Heart left ventricle (tissue), 11 donors: ENCODE measurements around the gene GOLGA7B. TPM values are rescaled to one million over a fixed set of nuclear protein-coding genes. Genes with fewer than 3 reads are reported as not detected.

Source experiments
- polyA plus RNA-seq, 2 donors: library from polyadenylated mRNA; stranded (reverse); fragments of 200-250 nt; gene quantifications; one replicate each; pipeline ENCODE4 v1.2.3, GENCODE V29; 2013
- total RNA-seq, 9 donors: library from RNA; depleted of rRNA in 2 of 9; stranded (reverse); fragments of >200 nt in 2 of 9; fragmentation: NEBNext Ultra II Directional in 3 of 9; extraction: Animal tissue kit (Norgen Biotek cat#: 25700) in 3 of 9; gene quantifications; one replicate each; pipeline versions ENCODE4 v1.1.0 to v1.2.4, GENCODE V29; 2016 to 2023
- donor health status: ischemic (EF 13 %, LVEDD 7.1; RV severe dilation, severe dysfunction).
- donor health status: healthy with polysubstance abuse.
- donor health status: DM: no; HTN: yes; CAD: no.
- donor health status: DM: no; HTN: no; CAD: no.
- donor health status: ischemic (EF 25% LVEDD 5.7; RV mildly dilated, moderate dysfunction).
- donor health status: healthy.
- donor health status: DM: yes; HTN: yes; CAD: no.
- donor health status: PGD.
- donor health status: nonischemic (EF 23%, LVEDD 6.1; RV moderate dilation, normal function).

The GOLGA7B gene
- total and polyA plus RNA-seq, 11 donors, result 0.06 to 1.1 (median 0.16) TPM; not detected in 1

Other genes with a start within 250 kb of the GOLGA7B start
- 10 to 100 TPM in 6 of 9 donors, 1 to 10 TPM in 3; 7.2 to 21.0 (median 10.8) TPM for gene MORN4, start 216.3 kb upstream of the GOLGA7B start, total RNA-seq
- gene MORN4, start 216.3 kb upstream of the GOLGA7B start, polyA plus RNA-seq, result 10 to 100 TPM; 16.1 to 31.7 TPM
- gene PI4K2A, start 209.2 kb upstream of the GOLGA7B start, total RNA-seq, result 10 to 100 TPM; 10.4 to 24.2 (median 17.3) TPM
- gene PI4K2A, start 209.2 kb upstream of the GOLGA7B start, polyA plus RNA-seq, result 10 to 100 TPM in 1 of 2 donors, 1 to 10 TPM in 1; 5.6 to 36.8 TPM
- 10 to 100 TPM in 4 of 9 donors, 1 to 10 TPM in 5; 7.0 to 13.0 (median 9.9) TPM for gene AVPI1, start 162.6 kb upstream of the GOLGA7B start, total RNA-seq
- gene AVPI1, start 162.6 kb upstream of the GOLGA7B start, polyA plus RNA-seq, result 10 to 100 TPM in 1 of 2 donors, 1 to 10 TPM in 1; 6.6 to 38.6 TPM
- 10 to 100 TPM in 2 of 9 donors, 1 to 10 TPM in 7; 4.4 to 17.2 (median 6.8) TPM for gene MARVELD1, start 136.1 kb upstream of the GOLGA7B start, total RNA-seq
- 10 to 100 TPM in 1 of 2 donors, 1 to 10 TPM in 1; 3.0 to 10.1 TPM for gene MARVELD1, start 136.1 kb upstream of the GOLGA7B start, polyA plus RNA-seq
- 10 to 100 TPM in 8 of 9 donors, 1 to 10 TPM in 1; 7.3 to 16.1 (median 13.1) TPM for gene ZFYVE27, start 112.7 kb upstream of the GOLGA7B start, total RNA-seq
- 10 to 100 TPM in 1 of 2 donors, 1 to 10 TPM in 1; 9.5 to 28.5 TPM for gene ZFYVE27, start 112.7 kb upstream of the GOLGA7B start, polyA plus RNA-seq
- gene SFRP5, start 77.8 kb upstream of the GOLGA7B start, total RNA-seq, result 1 to 10 TPM in 5 of 9 donors, under 1 TPM in 4; 0.12 to 3.7 (median 1.8) TPM
- gene SFRP5, start 77.8 kb upstream of the GOLGA7B start, polyA plus RNA-seq, result 1 to 10 TPM in 1 of 2 donors, under 1 TPM in 1; 1.00 to 1.3 TPM
- gene CRTAC1, start 180.8 kb downstream of the GOLGA7B start, total RNA-seq, result 1 to 10 TPM in 7 of 9 donors, under 1 TPM in 2; 0.91 to 8.6 (median 1.7) TPM
- 1 to 10 TPM in 1 of 2 donors, under 1 TPM in 1; 0.38 to 2.0 TPM for gene CRTAC1, start 180.8 kb downstream of the GOLGA7B start, polyA plus RNA-seq